Right ventricle myocardium superior (tissue), 1 donor: ENCODE data around the gene LRRC59. TPM values are rescaled to one million over a fixed set of nuclear protein-coding genes. Genes with fewer than 3 reads are reported as not detected.

Experiments used
- ATAC-seq: fragments of 200-7000 bp; cut with Tn5 transposase; one replicate; pipeline ENCODE4 v1.9.1; 2020; ENCODE audit warnings: mild to moderate bottlenecking; ENCODE audit not compliant: poor library complexity
- DNase-seq: peaks from one replicate; pipeline ENCODE4 v3.0.0-alpha.2; 2020
- intact Hi-C: fragments of 100-400 bp; cut with DNase I; formaldehyde crosslinking; loops from one replicate; pipeline ENCODE4 v1.11.2; 2022
- total RNA-seq: library from RNA; stranded (reverse); fragmentation: NEBNext Ultra II Directional; extraction: Animal tissue kit (Norgen Biotek cat#: 25700); gene quantifications from one replicate; pipeline ENCODE4 v1.2.1, GENCODE V29; 2021
- donor health status: DM: no; HTN: yes; CAD: no; lungs with severe emphysema.

LRRC59 gene
- total RNA-seq, 1 donor from 2014 or later, result 20.3 TPM

- intact Hi-C loops, result no loop called here
- DNase-seq (no peak), ATAC-seq (no peak)
Observed at GRCh38 chr17:50370052-50370451, 27.3 kb downstream of the LRRC59 start.

DNA sequence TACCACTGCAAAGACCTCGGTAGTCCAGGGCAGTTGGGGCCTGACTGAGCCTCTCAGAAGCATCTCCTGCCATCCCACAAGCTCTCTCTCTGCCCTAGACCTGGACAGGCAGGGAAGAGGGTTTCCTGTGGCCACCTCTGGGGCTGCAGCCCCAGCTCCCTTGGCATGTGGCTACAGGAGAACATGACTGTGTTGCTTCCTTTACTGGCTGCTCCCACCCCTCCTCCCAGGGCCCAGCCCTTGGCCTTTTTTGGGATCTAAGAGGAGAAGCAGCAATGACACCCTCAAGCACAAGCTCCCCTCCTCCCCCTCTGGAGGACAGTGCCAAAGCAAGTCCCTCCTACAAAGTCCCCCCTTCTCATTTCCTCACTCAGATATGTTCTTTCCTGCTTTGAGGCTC is 29.9 kb downstream of the LRRC59 start:
- intact Hi-C loops, result no loop called here
- no peak for ATAC-seq
- no peak for DNase-seq

DNA sequence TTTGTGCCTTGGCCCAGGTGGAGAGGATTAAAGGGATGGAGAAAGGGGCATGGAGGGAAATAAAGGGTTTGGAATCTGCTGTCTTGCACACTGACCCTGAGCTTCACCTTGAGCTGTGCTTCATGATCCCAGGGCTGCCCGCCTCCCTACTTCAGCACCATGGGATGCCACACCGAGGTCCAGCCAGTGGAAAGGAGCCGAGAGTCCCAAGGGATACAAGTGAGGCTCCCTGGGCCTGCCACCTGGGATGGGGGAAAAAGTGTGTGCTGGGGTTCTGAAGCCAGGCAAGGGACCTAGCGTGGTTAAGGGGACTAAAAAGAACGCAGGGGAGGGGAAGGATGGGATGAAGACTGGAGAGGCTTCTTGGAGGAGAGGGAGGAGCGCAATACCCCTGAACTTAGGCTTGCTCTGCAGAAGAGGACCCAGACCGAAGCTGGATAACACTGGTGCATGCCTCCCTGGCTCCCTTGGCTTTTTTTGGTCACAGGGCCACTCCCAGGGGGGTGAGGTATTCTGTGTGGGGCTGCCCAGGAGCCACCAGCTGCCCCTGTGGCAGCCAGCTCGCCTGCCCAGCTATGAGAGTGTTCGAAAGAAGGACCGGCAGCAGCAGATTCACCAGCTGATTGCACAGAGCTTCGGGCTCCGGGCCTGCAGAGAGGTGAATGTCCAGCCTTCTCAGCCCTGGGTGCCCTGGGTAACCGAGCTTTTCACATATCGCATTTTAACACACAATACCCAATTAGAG is 31.5 kb downstream of the LRRC59 start:
- ATAC-seq, result no peak
- no peak for DNase-seq
- intact Hi-C loops, result no loop called here

DNA sequence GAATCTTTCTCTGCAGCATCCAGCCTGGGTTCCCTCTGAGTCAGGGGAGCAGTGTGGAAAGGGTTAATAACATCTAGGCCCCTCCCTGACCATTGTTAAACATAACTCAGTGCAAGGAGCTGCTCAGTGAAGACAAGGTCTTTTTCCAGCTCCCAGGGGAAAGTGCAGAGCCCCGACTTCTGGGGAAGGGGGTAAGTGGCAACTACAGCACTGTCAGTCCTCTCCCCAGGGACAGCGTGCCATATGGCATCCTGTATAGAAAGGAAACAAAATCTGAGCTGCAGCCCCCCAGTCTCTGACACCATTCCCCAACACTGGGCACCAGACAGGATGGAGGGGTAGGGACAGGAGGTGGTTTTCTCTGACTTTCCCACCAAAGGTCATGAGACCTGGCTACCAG is 32.2 kb downstream of the LRRC59 start:
- DNase-seq, result no peak

DNA sequence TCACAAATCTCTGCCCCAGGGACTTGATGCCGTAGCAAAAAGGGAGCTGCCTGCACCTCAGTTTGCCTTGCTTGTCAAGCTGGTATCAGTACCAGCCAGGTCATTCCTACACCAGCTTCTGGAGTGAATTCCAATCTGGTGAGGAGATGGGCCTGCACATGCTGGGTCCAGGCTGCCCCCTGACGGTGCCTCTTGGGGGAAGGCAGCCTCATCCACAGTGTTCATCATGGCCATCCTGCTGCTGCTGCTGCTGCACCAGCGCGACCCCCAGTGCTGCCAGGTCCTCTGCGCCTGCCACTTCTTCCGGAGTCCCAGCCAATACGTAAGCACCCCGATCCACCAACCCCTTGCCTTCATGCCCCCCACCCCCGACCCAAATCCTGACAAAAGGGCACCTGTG is 32.6 kb downstream of the LRRC59 start:
- ATAC-seq (no peak), DNase-seq (no peak)
- intact Hi-C loops, result no loop called here

More for the DNA sequence above, 32.2 kb downstream of the LRRC59 start:
- ATAC-seq, result no peak
- intact Hi-C loops, result no loop called here

DNA sequence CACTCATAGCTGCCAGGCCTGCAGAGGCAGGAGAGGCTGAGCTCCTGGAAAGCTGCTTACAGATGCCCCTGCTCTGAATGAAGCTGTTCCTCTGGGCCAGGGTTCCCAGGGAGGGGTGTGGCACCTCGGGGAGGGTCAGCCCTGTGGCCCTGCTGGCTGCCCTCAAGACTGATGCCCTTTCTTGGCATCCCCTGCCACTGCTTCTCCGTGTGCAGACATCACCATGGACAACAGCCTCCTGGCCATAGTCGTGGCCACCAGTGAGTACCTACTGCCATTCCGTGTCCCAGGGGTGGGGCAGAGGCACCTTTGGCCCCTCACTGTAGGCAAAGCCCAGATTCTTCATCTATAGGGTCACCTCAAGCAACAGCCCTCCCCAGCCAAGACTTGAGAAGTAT is 33.3 kb downstream of the LRRC59 start:
- intact Hi-C loops, result no loop called here
- no peak for DNase-seq
- no peak for ATAC-seq

GRCh38 chr17:50363217-50364060 is 33.9 kb downstream of the LRRC59 start:
- ATAC-seq, result no peak
- intact Hi-C loops, result no loop called here
- DNase-seq, result no peak

DNA sequence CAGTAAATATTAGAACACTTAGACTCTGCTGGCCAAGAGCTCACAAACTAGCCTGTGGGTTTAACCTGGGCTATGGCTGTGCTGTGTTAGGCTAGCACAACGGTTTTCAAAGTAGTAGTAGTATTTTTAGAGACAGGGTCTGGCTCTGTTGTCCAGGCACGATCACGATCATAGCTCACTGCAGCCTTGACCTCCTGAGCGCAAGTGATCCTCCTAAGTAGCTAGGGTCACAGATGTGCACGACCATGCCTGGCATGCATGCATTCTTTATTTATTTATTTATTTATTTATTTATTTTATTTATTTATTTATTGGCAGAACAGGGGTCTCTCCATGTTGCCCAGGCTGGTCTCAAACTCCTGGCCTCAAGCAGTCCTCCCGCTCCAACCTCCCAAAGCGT is 34.7 kb downstream of the LRRC59 start:
- ATAC-seq (no peak), DNase-seq (no peak)
- intact Hi-C loops, result no loop called here

DNA sequence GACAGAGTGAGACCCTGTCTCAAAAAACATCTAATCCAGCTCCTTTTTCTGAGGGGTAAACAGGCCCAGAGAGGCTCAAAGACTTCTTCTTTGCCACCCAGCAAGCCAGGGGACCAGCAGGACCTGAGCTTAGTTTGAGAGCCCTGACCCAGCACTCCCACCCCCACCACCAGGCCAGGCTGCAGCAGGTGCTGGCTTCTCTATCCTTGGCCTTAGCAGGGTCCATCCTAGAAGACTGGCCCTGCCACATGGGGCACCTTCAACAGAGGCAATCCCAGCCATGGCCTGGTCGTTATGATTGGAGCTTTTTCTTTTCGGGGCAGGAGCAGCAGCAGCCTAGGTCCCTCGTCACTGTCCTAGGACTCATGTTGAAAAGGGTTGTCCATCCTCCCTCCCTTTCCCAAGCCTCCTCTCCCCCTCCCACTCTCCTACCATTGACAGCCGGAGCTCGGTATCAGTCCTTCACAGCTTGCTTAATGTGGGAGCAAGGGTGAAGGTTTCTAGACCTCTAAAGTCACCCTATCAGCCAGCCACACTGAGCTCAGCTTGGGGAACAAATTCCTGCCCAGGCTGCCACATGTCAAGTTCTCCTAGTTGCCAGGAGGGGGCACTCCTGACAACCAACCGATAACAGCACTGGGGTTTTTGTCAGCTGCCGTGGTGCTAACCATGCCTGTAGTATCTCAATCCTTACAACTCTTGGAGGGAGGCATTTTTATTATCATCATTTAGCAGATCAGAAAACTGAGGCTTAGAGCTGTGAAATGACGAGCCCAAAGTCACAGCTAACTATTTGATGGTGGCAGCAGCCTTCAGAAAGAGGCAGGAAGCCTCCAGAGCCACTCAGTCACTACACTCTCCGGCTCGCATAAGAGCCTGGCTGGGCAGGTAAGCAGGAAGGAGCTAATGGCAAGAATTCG is 35.5 kb downstream of the LRRC59 start:
- no peak for DNase-seq
- intact Hi-C loops, result no loop called here
- peak; percentile 59 for ATAC-seq

DNA sequence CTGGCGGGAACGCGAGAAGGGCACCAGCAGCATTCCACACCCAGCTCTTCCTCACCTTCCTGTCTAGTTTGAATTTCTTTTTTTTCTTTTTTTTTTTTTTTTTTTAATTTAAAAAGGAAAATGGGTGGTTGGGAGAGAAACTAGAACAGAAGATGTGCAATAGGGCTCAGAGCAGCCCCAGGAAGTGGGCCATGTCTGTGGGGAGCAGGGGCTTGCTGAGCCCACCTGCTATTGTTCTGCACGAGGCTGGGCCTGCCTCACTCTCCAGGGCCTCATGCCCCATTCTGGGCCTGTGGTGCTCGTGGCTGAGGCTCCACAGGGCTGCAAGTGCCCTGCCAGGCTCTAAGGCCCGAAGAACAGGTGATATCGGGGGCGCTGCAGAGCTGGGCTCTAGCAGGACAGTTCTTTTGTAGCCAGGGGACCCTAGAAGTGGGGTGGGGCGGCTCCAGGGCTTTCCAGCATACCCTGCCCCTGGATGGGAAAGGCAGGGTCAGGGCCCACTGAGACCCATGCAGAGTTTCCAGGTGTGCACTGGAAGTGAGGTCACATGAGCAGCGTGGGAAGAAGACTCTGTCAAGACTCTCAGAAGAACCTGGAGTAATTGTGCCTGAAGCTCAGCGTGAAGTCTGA is 36.7 kb downstream of the LRRC59 start:
- intact Hi-C loops, result no loop called here
- DNase-seq, result no peak
- no peak for ATAC-seq

GRCh38 chr17:50359998-50360461 is 37.3 kb downstream of the LRRC59 start:
- intact Hi-C loops, result no loop called here
- no peak for ATAC-seq
- DNase-seq, result no peak

DNA sequence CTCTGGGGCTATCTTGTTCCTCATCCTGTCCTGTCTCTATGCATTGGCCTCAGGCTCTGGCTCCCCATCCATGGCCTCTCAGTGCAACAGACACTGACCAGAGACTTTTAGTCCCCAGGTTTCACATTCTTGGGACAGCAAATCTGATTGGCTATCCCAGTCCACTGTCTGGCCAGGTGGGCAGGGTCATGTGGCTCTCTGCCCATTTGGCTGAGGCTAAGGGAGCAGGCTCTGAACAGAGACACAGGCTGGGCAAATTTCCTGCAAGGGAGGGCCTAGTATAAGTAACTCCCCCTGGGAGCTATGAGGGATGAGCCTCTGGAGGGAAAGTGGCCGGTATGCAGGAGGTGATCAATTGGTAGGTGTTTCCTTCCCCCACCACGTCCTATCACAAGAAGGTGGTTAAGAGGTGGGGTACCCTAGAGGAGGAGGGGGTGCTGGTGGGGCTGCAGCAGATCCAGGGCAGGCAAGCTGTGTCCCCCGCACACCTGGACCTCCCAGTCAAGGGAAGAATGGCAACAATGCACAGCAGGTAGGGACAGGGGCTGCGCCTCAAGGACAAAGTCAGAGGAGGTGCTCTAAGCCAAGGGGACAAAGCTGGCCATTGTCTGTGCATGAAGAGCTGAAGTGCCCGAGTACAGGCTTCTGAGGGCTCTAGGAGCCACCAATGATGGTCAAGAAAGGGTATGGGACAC is 38.2 kb downstream of the LRRC59 start:
- no peak for DNase-seq
- intact Hi-C loops, result no loop called here
- ATAC-seq, result no peak

DNA sequence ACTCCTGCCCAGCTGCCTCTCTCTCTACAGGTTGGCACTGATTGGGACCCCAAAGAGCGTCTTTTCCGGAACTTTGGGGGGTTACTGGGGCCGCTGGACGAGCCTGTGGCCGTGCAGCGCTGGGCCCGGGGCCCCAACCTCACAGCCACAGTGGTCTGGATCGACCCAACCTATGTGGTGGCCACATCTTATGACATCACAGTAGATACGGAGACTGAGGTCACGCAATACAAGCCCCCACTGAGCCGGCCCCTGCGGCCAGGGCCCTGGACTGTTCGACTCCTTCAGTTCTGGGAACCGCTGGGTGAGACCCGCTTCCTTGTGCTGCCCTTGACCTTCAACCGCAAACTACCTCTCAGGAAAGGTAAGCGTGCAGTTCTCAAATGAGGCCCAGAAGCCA is 39.1 kb downstream of the LRRC59 start:
- no peak for ATAC-seq
- no peak for DNase-seq
- intact Hi-C loops, result no loop called here

DNA sequence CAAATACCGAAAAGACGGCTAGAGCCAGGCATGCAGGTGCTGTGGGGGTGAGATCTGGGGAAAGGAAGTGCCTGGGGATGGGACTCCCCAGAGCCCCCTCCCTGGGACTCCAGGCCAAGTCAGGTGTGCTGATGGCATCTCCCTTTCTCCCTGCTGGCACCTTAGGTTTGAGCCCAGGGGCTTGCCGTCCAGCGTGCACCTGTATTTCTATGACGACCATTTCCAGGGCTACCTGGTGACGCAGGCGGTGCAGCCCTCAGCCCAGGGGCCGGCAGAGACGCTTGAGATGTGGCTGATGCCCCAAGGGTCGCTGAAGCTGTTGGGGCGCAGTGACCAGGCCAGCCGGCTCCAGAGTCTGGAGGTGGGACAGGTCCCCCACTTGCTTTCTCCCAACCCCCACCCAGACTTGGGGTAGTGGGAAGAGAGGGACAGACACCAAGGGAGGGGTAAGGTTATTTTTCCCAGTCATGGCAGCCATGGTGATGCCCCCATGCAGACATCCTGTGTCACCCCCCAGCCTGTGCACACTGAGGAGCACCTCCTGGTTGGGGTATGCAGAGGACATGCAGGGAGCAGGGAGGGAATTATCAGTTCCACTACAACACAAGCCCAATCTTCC is 40.3 kb downstream of the LRRC59 start:
- ATAC-seq, result no peak
- DNase-seq, result no peak
- intact Hi-C loops, result no loop called here

- ATAC-seq (no peak), DNase-seq (no peak)
- intact Hi-C loops, result no loop called here
Observed at GRCh38 chr17:50356418-50356817, 40.9 kb downstream of the LRRC59 start.

- ATAC-seq, result no peak
- DNase-seq, result no peak
- intact Hi-C loops, result no loop called here
Observed at GRCh38 chr17:50355701-50356341, 41.5 kb downstream of the LRRC59 start.

GRCh38 chr17:50355336-50355700 is 42.0 kb downstream of the LRRC59 start:
- intact Hi-C loops, result no loop called here
- ATAC-seq (no peak), DNase-seq (no peak)
